PC-9 (cell line): ENCODE data around the gene MITF. TPM values are rescaled to one million over a fixed set of nuclear protein-coding genes. Genes with fewer than 3 reads are reported as not detected.

ENCODE experiments used
- BruUV-seq: library from RNA; stranded (reverse); fragments of 400-500 nt; replicated peaks from 2 replicates; lab custom pipeline; 2021; lab: Mats Ljungman, UMichigan
- CTCF ChIA-PET: fragments of 300-600 bp; sonication (Branson Sonifier 250); formaldehyde crosslinking; loops from one replicate; lab custom pipeline; 2022; ENCODE audit warnings: antibody characterized with exemption; lab: Charles Lee
- POLR2A ChIA-PET: fragments of 300-600 bp; sonication (Branson Sonifier 250); formaldehyde crosslinking; loops from one replicate; lab custom pipeline; 2022; ENCODE audit warnings: antibody characterized with exemption; ENCODE audit not compliant: unreplicated experiment; lab: Charles Lee
- DNase-seq, 2 experiments: peaks; one replicate each; pipeline versions ENCODE4 v3.0.0 to v3.0.0-alpha.2; 2015 to 2022; ENCODE audit warnings: mixed read lengths in 1 of 2
- H2AFZ ChIP-seq: fragments of 200-600 bp; sonication (generic); 2 replicates; pipeline ENCODE4 v1.8.1; 2017; ENCODE audit warnings: antibody characterized with exemption
- H3F3A ChIP-seq: fragments of 200-600 bp; sonication (generic); 2 replicates; pipeline ENCODE4 v1.8.1; 2017; ENCODE audit warnings: antibody characterized with exemption, mild to moderate bottlenecking, low read depth; ENCODE audit not compliant: insufficient read depth
- H3K27ac ChIP-seq: fragments of 200-600 bp; sonication (generic); 2 replicates; pipeline ENCODE4 v1.6.1; 2016; ENCODE audit warnings: mixed run types
- H3K27me3 ChIP-seq: fragments of 200-600 bp; sonication (generic); 2 replicates; pipeline ENCODE4 v1.6.1; 2016; ENCODE audit warnings: low read depth, mixed run types; ENCODE audit not compliant: insufficient read depth
- H3K36me3 ChIP-seq: fragments of 200-600 bp; sonication (generic); 2 replicates; pipeline ENCODE4 v1.6.1; 2016; ENCODE audit warnings: low read depth, mixed run types
- H3K4me1 ChIP-seq: fragments of 200-600 bp; sonication (generic); replicated peaks from 2 replicates; pipeline ENCODE4 v1.6.1; 2016; ENCODE audit warnings: mixed run types; ENCODE audit not compliant: insufficient read depth
- H3K4me2 ChIP-seq: fragments of 200-600 bp; sonication (generic); 2 replicates; pipeline ENCODE4 v1.6.1; 2017; ENCODE audit warnings: mixed run types
- H3K4me3 ChIP-seq: fragments of 200-600 bp; sonication (generic); 2 replicates; pipeline ENCODE4 v1.6.1; 2016; ENCODE audit warnings: mixed run types
- H3K79me2 ChIP-seq: fragments of 200-600 bp; sonication (generic); 2 replicates; pipeline ENCODE4 v1.6.1; 2017; ENCODE audit warnings: low read depth, mixed run types
- H3K9me2 ChIP-seq: fragments of 200-600 bp; sonication (generic); 2 replicates; pipeline ENCODE4 v1.8.1; 2017; ENCODE audit warnings: mild to moderate bottlenecking; ENCODE audit not compliant: insufficient read depth
- H3K9me3 ChIP-seq: fragments of 200-600 bp; sonication (generic); 2 replicates; pipeline ENCODE4 v1.8.1; 2016; ENCODE audit warnings: low read depth; ENCODE audit not compliant: insufficient read depth
- H4K20me1 ChIP-seq: fragments of 200-600 bp; sonication (generic); 2 replicates; pipeline ENCODE4 v1.8.1; 2017; ENCODE audit not compliant: insufficient read depth
- CTCF ChIP-seq: fragments of 200-600 bp; sonication (generic); conservative IDR thresholded peaks from 2 replicates; pipeline ENCODE4 v1.6.1; 2017; ENCODE audit warnings: mixed run types, antibody characterized with exemption, mild to moderate bottlenecking, moderate library complexity
- EZH2 ChIP-seq: fragments of 200-600 bp; sonication (generic); IDR thresholded peaks from 2 replicates; pipeline ENCODE4 v1.8.0; 2017; ENCODE audit warnings: antibody characterized with exemption, low read depth
- intact Hi-C: fragments of 100-400 bp; cut with micrococcal nuclease; formaldehyde crosslinking; loops from one replicate; pipeline ENCODE4 v1.10.0; 2022; ENCODE audit not compliant: unreplicated experiment
- total RNA-seq: library from RNA; stranded (reverse); gene quantifications from 2 replicates; pipeline ENCODE4 v1.2.3, GENCODE V29; 2021

MITF gene
- total RNA-seq, 1 experiment from 2014 or later, result 15.5 TPM

GRCh38 chr3:69775751-69776150 lies 36.5 kb downstream of the MITF start:
- TF ChIP-seq CTCF, result no peak
- TF ChIP-seq EZH2, result no peak
- Histone ChIP-seq H3K4me3 (no peak overlapping the region), H3K9me2 (no peaks in the 10 kb centered on the region), H3K9me3 (no peaks in the 10 kb centered on the region), H3K4me2 (no peak overlapping the region), H3K4me1 (peaks cover 20% of the 10 kb centered on the region), H3F3A (peaks cover 14% of the 10 kb centered on the region), H2AFZ (no peak overlapping the region), H3K27me3 (no peaks in the 10 kb centered on the region), H3K27ac (no peak overlapping the region), H4K20me1 (no peaks in the 10 kb centered on the region), H3K79me2 (peaks cover 6% of the 10 kb centered on the region; the same call in 1 of the 2 replicates), H3K36me3 (no peaks in the 10 kb centered on the region)
- ChIA-PET POLR2A (no interaction called here), CTCF (no interaction called here)
- no TSS peak for BruUV-seq
- intact Hi-C loops, result no loop called here
- DNase-seq, result no peak

- peaks cover 15% of the 10 kb centered on the region for H3K4me1 ChIP-seq
- no peak overlapping the region for H3K4me2 ChIP-seq
- H3K27ac ChIP-seq, result no peak overlapping the region
- DNase-seq, result no peak
- no TSS peak for BruUV-seq
- H3F3A ChIP-seq, result peaks cover 9% of the 10 kb centered on the region
- H3K36me3 ChIP-seq, result no peaks in the 10 kb centered on the region
- no peaks in the 10 kb centered on the region for H4K20me1 ChIP-seq
- H3K79me2 ChIP-seq, result peaks cover 6% of the 10 kb centered on the region; the same call in 1 of the 2 replicates
- TF ChIP-seq EZH2 (no peak), CTCF (no peak)
- H2AFZ ChIP-seq, result no peak overlapping the region
- no peaks in the 10 kb centered on the region for H3K9me3 ChIP-seq
- intact Hi-C loops, result no loop called here
- H3K9me2 ChIP-seq, result no peaks in the 10 kb centered on the region
- ChIA-PET CTCF (no interaction called here), POLR2A (no interaction called here)
- no peaks in the 10 kb centered on the region for H3K27me3 ChIP-seq
- H3K4me3 ChIP-seq, result no peak overlapping the region
These were observed 37.0 kb downstream of the MITF start for GRCh38 chr3:69776289-69776688.

- Histone ChIP-seq H3K27ac (no peak overlapping the region), H3K27me3 (no peaks in the 10 kb centered on the region), H4K20me1 (no peaks in the 10 kb centered on the region), H3F3A (peaks cover 1% of the 10 kb centered on the region; the same call in 1 of the 2 replicates), H3K4me3 (no peak overlapping the region), H3K36me3 (no peaks in the 10 kb centered on the region), H2AFZ (no peak overlapping the region), H3K4me2 (no peak overlapping the region), H3K4me1 (peaks cover 7% of the 10 kb centered on the region; the same call in 1 of the 2 replicates), H3K79me2 (peaks cover 6% of the 10 kb centered on the region; the same call in 1 of the 2 replicates), H3K9me3 (no peaks in the 10 kb centered on the region), H3K9me2 (no peaks in the 10 kb centered on the region)
- DNase-seq, result no peak
- CTCF ChIA-PET, result no interaction called here
- POLR2A ChIA-PET, result no interaction called here
- TF ChIP-seq EZH2 (no peak), CTCF (no peak)
- intact Hi-C loops, result no loop called here
- BruUV-seq, result no TSS peak
These were observed 37.8 kb downstream of the MITF start for GRCh38 chr3:69776920-69777581.
